HUES48 (cell line): Measurements from ENCODE around the gene PANK4.

ENCODE experiments used
- H3K27ac ChIP-seq: one replicate; pipeline ENCODE4 v1.7.0; 2013; ENCODE audit warnings: low read depth, low read length, inconsistent platforms
- H3K27me3 ChIP-seq: 2 replicates; pipeline ENCODE4 v1.6.1; 2013; ENCODE audit warnings: mild to moderate bottlenecking, low read length; ENCODE audit not compliant: control insufficient read depth, insufficient read depth
- H3K36me3 ChIP-seq: 2 replicates; pipeline ENCODE4 v1.6.1; 2013; ENCODE audit warnings: low read length; ENCODE audit not compliant: control insufficient read depth, insufficient read depth
- H3K4me1 ChIP-seq: 2 replicates; pipeline ENCODE4 v1.6.1; 2013; ENCODE audit warnings: mild to moderate bottlenecking, low read length; ENCODE audit not compliant: control insufficient read depth, insufficient read depth
- H3K4me3 ChIP-seq: 2 replicates; pipeline ENCODE4 v1.5.1; 2013; ENCODE audit warnings: mild to moderate bottlenecking, low read depth, low read length
- H3K9ac ChIP-seq: 2 replicates; pipeline ENCODE4 v1.6.1; 2013; ENCODE audit warnings: mild to moderate bottlenecking, low read depth, low read length, moderate library complexity
- H3K9me3 ChIP-seq: 2 replicates; pipeline ENCODE4 v1.6.1; 2013; ENCODE audit warnings: low read length; ENCODE audit not compliant: control insufficient read depth, insufficient read depth

Gene PANK4

GRCh38 chr1:2525572-2525919, 850 bp downstream of the PANK4 start:
- Histone ChIP-seq H3K27ac (peak overlapping the region; percentile 42), H3K9me3 (no peaks in the 10 kb centered on the region), H3K27me3 (peaks cover 35% of the 10 kb centered on the region), H3K4me3 (peak overlapping the region; percentile 97), H3K9ac (peak overlapping the region; percentile 61), H3K4me1 (peaks cover 35% of the 10 kb centered on the region), H3K36me3 (peaks cover 15% of the 10 kb centered on the region)

GRCh38 chr1:2523891-2524609, 2.3 kb downstream of the PANK4 start:
- Histone ChIP-seq H3K4me3 (no peak overlapping the region), H3K4me1 (peaks cover 34% of the 10 kb centered on the region), H3K36me3 (peaks cover 28% of the 10 kb centered on the region), H3K9me3 (no peaks in the 10 kb centered on the region), H3K9ac (no peak overlapping the region), H3K27me3 (peaks cover 24% of the 10 kb centered on the region), H3K27ac (no peak overlapping the region)

GRCh38 chr1:2523191-2523890, 3.1 kb downstream of the PANK4 start:
- Histone ChIP-seq H3K4me3 (no peak overlapping the region), H3K4me1 (peaks cover 27% of the 10 kb centered on the region), H3K9me3 (no peaks in the 10 kb centered on the region), H3K36me3 (peaks cover 35% of the 10 kb centered on the region), H3K27ac (no peak overlapping the region), H3K27me3 (peaks cover 17% of the 10 kb centered on the region), H3K9ac (no peak overlapping the region)

- peaks cover 6% of the 10 kb centered on the region for H3K27me3 ChIP-seq
- no peak overlapping the region for H3K4me3 ChIP-seq
- H3K27ac ChIP-seq = no peak overlapping the region
- no peaks in the 10 kb centered on the region for H3K9me3 ChIP-seq
- no peak overlapping the region for H3K9ac ChIP-seq
- peaks cover 27% of the 10 kb centered on the region for H3K4me1 ChIP-seq
- H3K36me3 ChIP-seq = peaks cover 46% of the 10 kb centered on the region
Measured at GRCh38 chr1:2522230-2522629, 4.2 kb downstream of the PANK4 start.

GRCh38 chr1:2520806-2521205, 5.6 kb downstream of the PANK4 start:
- no peak overlapping the region for H3K9ac ChIP-seq
- peaks cover 21% of the 10 kb centered on the region for H3K4me1 ChIP-seq
- H3K9me3 ChIP-seq = no peaks in the 10 kb centered on the region
- H3K27me3 ChIP-seq = no peaks in the 10 kb centered on the region
- no peak overlapping the region for H3K4me3 ChIP-seq
- peaks cover 61% of the 10 kb centered on the region for H3K36me3 ChIP-seq
- no peak overlapping the region for H3K27ac ChIP-seq

GRCh38 chr1:2520206-2520605, 6.2 kb downstream of the PANK4 start:
- Histone ChIP-seq H3K4me1 (peaks cover 18% of the 10 kb centered on the region), H3K27ac (no peak overlapping the region), H3K9ac (no peak overlapping the region), H3K4me3 (no peak overlapping the region), H3K36me3 (peaks cover 67% of the 10 kb centered on the region), H3K27me3 (no peaks in the 10 kb centered on the region), H3K9me3 (no peaks in the 10 kb centered on the region)

GRCh38 chr1:2519729-2520128, 6.7 kb downstream of the PANK4 start:
- no peaks in the 10 kb centered on the region for H3K27me3 ChIP-seq
- no peak overlapping the region for H3K27ac ChIP-seq

GRCh38 chr1:2519029-2519685, 7.2 kb downstream of the PANK4 start:
- no peak overlapping the region for H3K27ac ChIP-seq
- H3K4me3 ChIP-seq = no peak overlapping the region
- H3K4me1 ChIP-seq = peaks cover 9% of the 10 kb centered on the region; the same call in 1 of the 2 replicates
- H3K9me3 ChIP-seq = no peaks in the 10 kb centered on the region
- H3K27me3 ChIP-seq = no peaks in the 10 kb centered on the region
- peaks cover 72% of the 10 kb centered on the region for H3K36me3 ChIP-seq
- H3K9ac ChIP-seq = no peak overlapping the region

More at GRCh38 chr1:2519729-2520128, 6.7 kb downstream of the PANK4 start:
- peaks cover 14% of the 10 kb centered on the region; the same call in 1 of the 2 replicates for H3K4me1 ChIP-seq
- H3K4me3 ChIP-seq = no peak overlapping the region
- H3K9ac ChIP-seq = no peak overlapping the region
- peaks cover 71% of the 10 kb centered on the region for H3K36me3 ChIP-seq
- no peaks in the 10 kb centered on the region for H3K9me3 ChIP-seq

- no peak overlapping the region for H3K4me3 ChIP-seq
Measured at GRCh38 chr1:2518528-2518927, 7.9 kb downstream of the PANK4 start.

GRCh38 chr1:2517966-2518365, 8.4 kb downstream of the PANK4 start:
- Histone ChIP-seq H3K27ac (no peak overlapping the region), H3K36me3 (peaks cover 82% of the 10 kb centered on the region), H3K9ac (no peak overlapping the region), H3K4me1 (no peaks in the 10 kb centered on the region), H3K4me3 (no peak overlapping the region), H3K9me3 (no peaks in the 10 kb centered on the region), H3K27me3 (no peaks in the 10 kb centered on the region)

More at GRCh38 chr1:2518528-2518927, 7.9 kb downstream of the PANK4 start:
- Histone ChIP-seq H3K9me3 (no peaks in the 10 kb centered on the region), H3K4me1 (peaks cover 2% of the 10 kb centered on the region; the same call in 1 of the 2 replicates), H3K27me3 (no peaks in the 10 kb centered on the region), H3K27ac (no peak overlapping the region), H3K9ac (no peak overlapping the region), H3K36me3 (peaks cover 78% of the 10 kb centered on the region)

GRCh38 chr1:2516946-2517345, 9.4 kb downstream of the PANK4 start:
- peaks cover 89% of the 10 kb centered on the region for H3K36me3 ChIP-seq

More at GRCh38 chr1:2516946-2517345, 9.4 kb downstream of the PANK4 start:
- no peak overlapping the region for H3K4me3 ChIP-seq
- no peak overlapping the region for H3K27ac ChIP-seq
- H3K9me3 ChIP-seq = no peaks in the 10 kb centered on the region
- no peak overlapping the region for H3K9ac ChIP-seq
- H3K4me1 ChIP-seq = no peaks in the 10 kb centered on the region
- no peaks in the 10 kb centered on the region for H3K27me3 ChIP-seq
